ENCODE measurements around the gene CDH16.

DNA sequence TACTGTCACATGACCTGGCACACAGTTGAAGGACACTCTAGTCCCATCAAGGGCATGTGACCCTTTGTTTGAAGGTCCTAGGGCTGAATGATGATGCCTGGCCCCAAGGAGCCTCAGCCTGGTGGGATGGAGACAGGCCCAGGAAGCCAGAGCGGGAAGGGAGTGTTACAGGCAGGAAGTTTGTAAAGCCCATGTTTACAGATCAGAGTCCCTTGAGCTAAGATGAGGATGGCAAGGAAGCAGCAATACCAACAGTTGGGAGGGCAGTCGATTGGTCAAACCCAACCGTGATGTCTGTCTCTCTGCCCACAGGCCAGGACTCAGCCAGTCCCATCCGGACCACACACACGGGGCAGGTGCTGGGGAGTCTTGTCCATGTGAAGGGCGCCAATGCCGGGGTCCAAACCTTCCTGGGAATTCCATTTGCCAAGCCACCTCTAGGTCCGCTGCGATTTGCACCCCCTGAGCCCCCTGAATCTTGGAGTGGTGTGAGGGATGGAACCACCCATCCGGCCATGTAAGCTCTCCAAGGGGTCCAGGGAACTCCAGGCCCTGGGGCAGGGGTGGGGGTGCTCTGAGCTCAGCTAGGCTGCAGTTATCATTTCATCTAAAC, 19.1 kb upstream of the CDH16 start:
- TF ChIP-seq, protein P1, sequence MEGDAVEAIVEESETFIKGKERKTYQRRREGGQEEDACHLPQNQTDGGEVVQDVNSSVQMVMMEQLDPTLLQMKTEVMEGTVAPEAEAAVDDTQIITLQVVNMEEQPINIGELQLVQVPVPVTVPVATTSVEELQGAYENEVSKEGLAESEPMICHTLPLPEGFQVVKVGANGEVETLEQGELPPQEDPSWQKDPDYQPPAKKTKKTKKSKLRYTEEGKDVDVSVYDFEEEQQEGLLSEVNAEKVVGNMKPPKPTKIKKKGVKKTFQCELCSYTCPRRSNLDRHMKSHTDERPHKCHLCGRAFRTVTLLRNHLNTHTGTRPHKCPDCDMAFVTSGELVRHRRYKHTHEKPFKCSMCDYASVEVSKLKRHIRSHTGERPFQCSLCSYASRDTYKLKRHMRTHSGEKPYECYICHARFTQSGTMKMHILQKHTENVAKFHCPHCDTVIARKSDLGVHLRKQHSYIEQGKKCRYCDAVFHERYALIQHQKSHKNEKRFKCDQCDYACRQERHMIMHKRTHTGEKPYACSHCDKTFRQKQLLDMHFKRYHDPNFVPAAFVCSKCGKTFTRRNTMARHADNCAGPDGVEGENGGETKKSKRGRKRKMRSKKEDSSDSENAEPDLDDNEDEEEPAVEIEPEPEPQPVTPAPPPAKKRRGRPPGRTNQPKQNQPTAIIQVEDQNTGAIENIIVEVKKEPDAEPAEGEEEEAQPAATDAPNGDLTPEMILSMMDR (conservative IDR thresholded peaks at IDR 0.05; ENCODE audit: low read depth in 2 of 2), result no peak
- TF ChIP-seq EZH2phosphoT487 (IDR thresholded peaks at IDR 0.05; ENCODE audit: unreplicated experiment) (no peak), STAT1 (IDR thresholded peaks at IDR 0.05; ENCODE audit: unreplicated experiment) (no peak)
- TF ChIP-seq, protein P2, sequence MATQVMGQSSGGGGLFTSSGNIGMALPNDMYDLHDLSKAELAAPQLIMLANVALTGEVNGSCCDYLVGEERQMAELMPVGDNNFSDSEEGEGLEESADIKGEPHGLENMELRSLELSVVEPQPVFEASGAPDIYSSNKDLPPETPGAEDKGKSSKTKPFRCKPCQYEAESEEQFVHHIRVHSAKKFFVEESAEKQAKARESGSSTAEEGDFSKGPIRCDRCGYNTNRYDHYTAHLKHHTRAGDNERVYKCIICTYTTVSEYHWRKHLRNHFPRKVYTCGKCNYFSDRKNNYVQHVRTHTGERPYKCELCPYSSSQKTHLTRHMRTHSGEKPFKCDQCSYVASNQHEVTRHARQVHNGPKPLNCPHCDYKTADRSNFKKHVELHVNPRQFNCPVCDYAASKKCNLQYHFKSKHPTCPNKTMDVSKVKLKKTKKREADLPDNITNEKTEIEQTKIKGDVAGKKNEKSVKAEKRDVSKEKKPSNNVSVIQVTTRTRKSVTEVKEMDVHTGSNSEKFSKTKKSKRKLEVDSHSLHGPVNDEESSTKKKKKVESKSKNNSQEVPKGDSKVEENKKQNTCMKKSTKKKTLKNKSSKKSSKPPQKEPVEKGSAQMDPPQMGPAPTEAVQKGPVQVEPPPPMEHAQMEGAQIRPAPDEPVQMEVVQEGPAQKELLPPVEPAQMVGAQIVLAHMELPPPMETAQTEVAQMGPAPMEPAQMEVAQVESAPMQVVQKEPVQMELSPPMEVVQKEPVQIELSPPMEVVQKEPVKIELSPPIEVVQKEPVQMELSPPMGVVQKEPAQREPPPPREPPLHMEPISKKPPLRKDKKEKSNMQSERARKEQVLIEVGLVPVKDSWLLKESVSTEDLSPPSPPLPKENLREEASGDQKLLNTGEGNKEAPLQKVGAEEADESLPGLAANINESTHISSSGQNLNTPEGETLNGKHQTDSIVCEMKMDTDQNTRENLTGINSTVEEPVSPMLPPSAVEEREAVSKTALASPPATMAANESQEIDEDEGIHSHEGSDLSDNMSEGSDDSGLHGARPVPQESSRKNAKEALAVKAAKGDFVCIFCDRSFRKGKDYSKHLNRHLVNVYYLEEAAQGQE (IDR thresholded peaks at IDR 0.05; ENCODE audit: unreplicated experiment), result no peak

Data from GM23338 (cell line).